ENCODE results near the gene SPACDR.

Gene SPACDR

DNA sequence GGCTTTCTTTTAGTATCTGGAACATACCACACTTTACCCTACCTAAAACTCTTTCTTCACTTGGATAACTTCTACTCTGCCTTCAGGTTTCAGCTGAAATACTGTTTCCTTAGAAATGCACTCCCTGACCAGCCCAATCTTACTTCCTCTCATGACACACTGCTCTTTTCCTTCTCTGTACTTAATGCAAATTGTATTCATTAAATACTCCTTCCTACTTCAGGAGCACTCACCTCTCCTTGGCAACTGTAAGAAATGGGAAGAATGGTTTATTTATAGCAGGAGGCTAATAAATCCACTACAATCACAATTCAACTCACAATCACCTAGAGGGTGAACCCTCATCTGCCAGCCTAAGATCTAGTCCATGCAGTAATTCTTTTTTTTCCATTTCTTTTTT lies 50.7 kb downstream of the SPACDR start:
- no peak for DNase-seq (ENCODE audit: low read depth)

DNA sequence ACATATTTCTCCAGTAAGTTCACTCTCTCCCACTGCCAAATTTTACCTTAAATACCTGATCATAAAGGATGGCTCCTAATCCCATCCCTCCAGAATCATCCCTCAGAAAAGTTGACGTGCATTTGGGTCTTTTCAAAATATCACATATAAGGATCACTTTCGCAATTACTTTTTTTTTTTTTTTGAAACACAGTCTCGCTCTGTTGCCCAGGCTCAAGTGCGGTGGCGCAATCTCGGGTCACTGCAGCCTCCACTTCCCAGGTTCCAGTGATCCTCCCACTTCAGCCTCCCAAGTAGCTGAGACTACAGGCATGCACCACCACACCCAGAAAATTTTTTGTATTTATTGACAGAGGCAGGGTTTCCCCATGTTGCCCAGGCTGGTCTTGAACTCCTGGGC lies 53.0 kb downstream of the SPACDR start:
- DNase-seq (ENCODE audit: low read depth), result no peak

GRCh38 chr7:100407285-100408180 lies 56.5 kb downstream of the SPACDR start:
- no peak for DNase-seq (ENCODE audit: low read depth)

DNA sequence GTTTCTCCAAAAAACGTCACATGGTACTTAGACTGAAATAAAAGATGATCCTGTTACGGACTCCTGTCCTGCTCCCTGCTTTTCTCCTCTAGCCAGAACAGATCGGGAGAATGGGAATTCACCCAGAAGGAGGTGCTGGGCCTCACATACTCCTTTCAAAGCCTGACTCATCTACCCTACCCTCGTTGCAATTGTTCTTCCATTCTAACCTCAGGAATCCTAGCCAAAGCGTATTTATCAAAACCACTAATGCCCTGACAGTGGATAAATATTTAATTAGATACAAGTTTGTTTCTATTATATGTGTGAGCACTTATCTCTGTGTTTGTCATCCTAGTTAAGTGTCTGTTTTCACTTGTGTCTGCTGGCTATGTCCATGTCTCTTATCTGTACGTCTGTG lies 57.3 kb downstream of the SPACDR start:
- DNase-seq (ENCODE audit: low read depth), result no peak

Data from stimulated activated CD8-positive, alpha-beta memory T cell treated with anti-CD3 and anti-CD28 coated beads, Interleukin-7, amount 100 ng/mL, for 24 hours (primary cell).